Measurements from ENCODE around the gene ADAMTS7. TPM values are rescaled to one million over a fixed set of nuclear protein-coding genes. Genes with fewer than 3 reads are reported as not detected.

The ADAMTS7 gene, protein sequence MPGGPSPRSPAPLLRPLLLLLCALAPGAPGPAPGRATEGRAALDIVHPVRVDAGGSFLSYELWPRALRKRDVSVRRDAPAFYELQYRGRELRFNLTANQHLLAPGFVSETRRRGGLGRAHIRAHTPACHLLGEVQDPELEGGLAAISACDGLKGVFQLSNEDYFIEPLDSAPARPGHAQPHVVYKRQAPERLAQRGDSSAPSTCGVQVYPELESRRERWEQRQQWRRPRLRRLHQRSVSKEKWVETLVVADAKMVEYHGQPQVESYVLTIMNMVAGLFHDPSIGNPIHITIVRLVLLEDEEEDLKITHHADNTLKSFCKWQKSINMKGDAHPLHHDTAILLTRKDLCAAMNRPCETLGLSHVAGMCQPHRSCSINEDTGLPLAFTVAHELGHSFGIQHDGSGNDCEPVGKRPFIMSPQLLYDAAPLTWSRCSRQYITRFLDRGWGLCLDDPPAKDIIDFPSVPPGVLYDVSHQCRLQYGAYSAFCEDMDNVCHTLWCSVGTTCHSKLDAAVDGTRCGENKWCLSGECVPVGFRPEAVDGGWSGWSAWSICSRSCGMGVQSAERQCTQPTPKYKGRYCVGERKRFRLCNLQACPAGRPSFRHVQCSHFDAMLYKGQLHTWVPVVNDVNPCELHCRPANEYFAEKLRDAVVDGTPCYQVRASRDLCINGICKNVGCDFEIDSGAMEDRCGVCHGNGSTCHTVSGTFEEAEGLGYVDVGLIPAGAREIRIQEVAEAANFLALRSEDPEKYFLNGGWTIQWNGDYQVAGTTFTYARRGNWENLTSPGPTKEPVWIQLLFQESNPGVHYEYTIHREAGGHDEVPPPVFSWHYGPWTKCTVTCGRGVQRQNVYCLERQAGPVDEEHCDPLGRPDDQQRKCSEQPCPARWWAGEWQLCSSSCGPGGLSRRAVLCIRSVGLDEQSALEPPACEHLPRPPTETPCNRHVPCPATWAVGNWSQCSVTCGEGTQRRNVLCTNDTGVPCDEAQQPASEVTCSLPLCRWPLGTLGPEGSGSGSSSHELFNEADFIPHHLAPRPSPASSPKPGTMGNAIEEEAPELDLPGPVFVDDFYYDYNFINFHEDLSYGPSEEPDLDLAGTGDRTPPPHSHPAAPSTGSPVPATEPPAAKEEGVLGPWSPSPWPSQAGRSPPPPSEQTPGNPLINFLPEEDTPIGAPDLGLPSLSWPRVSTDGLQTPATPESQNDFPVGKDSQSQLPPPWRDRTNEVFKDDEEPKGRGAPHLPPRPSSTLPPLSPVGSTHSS (N-terminal part only)
- 3.8 and 4.1 TPM in 2 replicates for total RNA-seq

DNA sequence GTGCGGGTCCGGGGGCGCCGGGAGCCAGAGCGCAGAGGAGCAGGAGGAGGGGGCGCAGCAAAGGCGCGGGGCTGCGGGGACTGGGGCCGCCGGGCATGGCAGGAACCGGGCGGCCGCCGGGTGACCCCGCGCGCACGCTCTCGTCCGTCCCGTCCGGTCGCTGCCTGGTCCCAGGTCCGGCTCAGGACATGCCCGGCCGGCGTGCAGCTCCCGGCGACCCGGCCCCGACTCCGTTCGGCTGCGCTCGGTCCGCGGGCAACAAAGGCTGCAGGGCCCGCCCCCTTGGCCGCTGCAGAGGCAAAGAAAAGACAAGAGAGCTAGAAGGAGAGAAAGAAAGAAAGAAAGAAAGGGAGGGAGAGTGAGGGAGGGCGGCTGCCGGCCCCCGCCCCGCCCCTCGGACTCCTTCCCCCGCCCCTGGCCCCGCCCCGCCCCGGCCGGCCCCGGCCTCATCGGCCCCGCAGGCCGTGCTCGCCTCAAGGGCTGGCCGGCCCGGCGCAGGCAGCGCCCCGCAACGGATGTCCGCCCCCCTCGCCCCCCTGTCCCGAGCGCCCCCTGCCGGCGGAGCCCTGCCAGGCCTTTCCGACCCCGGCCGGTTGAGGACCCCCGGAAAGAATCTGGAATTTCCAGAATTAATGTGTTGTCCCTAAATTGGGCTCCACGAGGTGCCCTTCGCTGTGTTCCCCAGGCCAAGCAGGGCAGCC, at the start of gene ADAMTS7:
Gene ADAMTS7, minus strand, starts transcription at position 341 of the 701 bp plus-strand sequence. Its CDS starts 244 bp downstream, at position 97.

Other genes starting within 250 kb of the ADAMTS7 start
- 0.09 and 0.14 TPM in 2 replicates for gene CHRNA5, start 245.9 kb downstream of the ADAMTS7 start, total RNA-seq
- gene CHRNA3, start 190.5 kb downstream of the ADAMTS7 start, total RNA-seq: not detected in 2 replicates
- gene CHRNB4, start 170.3 kb downstream of the ADAMTS7 start, total RNA-seq: not detected in 2 replicates
- 290 and 351 TPM in 2 replicates for gene MORF4L1, start 61.4 kb upstream of the ADAMTS7 start, total RNA-seq
- gene CTSH, start 133.6 kb upstream of the ADAMTS7 start, total RNA-seq: 7.5 and 18.2 TPM in 2 replicates